Measurements from ENCODE around the gene HIF1AN. TPM values are rescaled to one million over a fixed set of nuclear protein-coding genes. Genes with fewer than 3 reads are reported as not detected.

HIF1AN gene
- total RNA-seq (2022; extraction: Qiagen RNA extraction) = 9.8 to 26.0 TPM (median 21.0 TPM) in 5 replicates

DNA sequence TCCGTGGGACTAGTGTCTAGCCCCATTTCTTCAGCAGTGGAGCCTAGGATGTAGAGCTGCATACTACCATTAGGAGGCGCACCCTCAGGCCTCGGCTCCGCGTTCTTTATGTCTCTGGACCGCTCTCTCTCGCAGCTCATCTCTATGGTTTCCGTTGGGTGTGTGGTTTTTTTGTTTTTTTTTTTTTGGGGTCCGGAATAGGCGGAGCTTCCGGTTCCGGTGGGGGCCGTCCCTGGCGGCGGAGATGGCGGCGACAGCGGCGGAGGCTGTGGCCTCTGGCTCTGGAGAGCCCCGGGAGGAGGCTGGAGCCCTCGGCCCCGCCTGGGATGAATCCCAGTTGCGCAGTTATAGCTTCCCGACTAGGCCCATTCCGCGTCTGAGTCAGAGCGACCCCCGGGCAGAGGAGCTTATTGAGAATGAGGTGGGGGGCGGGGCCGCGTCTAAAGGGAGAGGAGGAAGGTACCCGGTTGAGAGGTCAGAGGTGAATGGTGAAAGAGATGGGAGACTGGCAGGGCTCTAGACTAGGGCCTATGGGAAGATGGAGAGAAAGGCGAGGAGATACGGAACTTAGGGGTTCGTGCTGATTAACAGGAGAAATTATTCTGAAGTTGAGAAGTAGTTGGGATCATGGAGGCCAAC is at the start of gene HIF1AN:
Gene HIF1AN, plus strand, starts transcription at position 229 of the 639 bp plus-strand sequence. Its CDS starts 16 bp downstream, at position 245.

DNA sequence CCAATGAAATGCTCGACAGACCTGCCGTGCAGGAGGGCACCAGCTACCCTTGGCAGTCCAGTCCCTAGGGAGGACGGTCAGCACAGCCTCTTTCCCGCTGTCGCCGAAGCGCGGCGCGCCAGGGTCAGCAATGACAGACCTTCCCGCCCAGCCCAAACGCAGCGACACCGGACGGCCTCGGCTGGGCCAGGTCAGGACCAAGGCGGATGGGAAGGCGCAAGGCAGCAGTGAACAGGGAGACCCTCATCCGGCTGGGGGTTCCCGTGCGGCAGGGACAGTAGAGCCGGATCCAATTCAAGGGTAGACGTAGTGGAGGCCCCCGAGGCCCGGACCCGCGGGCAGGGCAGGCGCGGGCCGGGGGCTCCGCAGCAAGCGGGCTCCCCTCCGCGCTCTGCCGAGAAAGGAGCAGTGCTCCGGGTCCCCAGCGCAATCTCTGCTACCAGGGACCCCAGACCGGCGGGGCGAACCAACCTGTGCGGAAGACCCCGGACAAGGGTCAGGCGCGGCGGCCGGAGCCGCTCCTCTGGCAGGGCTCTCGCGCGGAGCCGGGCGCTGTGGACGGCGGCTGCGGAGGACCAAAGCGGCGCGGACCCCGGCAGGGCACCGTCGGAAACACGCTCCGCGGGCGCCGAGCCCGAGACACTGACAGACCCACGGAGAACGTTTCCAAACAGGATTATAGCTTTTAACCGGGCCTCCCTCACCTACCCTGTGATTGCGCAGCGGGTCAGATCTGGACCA is 16.3 kb upstream of the HIF1AN start, which contains the start of gene SEC31B:
Gene SEC31B, minus strand, starts transcription at position 551 of the 741 bp plus-strand sequence. CDS start 2,909 bp downstream, outside the sequence.

DNA sequence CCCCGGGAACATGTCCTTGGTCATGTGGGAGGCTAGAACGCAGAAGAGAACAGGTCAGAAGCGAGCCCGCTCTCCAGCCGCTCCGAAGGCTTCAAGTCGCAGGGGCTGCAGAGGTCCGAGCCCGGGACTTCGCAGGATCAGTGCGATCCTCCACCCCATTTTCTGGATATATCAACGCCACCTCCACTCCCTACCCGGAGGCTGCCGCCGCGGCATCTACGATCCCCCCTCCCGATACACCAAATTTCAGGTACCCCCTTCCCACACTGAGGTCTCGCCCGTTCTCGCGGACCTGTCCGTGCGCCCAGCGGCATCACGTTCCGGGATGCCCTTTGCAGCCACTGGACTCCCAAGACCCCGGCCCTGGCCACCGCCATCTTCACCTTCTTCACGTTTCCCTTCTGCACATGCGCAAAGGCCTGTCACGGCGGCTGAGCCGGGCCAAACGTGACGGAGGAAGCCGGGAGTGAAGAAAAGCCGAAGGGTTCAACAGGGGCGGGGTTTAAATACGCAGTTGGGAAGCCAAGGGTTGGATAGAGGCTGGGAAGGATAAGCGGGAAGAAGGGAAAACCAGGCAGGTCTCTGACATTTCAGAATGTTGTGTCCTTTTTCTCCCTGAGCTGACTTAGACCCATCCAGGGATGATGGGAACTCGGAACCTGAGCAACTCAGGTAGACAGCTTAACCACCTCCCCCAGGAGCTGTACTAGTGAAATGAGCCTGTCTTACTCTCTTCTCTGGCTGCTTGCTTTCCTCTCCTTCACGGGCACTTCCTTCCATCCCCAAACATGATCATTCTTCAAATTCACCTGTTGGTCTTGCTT is 6.1 kb upstream of the HIF1AN start, which contains the start of gene NDUFB8:
Gene NDUFB8, minus strand, starts transcription at position 397 of the 824 bp plus-strand sequence. Its CDS starts 20 bp downstream, at position 377.

Other genes with a start within 250 kb of the HIF1AN start
- gene BLOC1S2, start 249.3 kb upstream of the HIF1AN start, total RNA-seq (2022; extraction: Qiagen RNA extraction) = 89.2 to 110 TPM (median 93.5 TPM) in 5 replicates
- 0.11 to 0.38 TPM (median 0.19 TPM) in 5 replicates for gene PKD2L1, start 205.7 kb upstream of the HIF1AN start, total RNA-seq (2022; extraction: Qiagen RNA extraction)
- 148 to 219 TPM (median 171 TPM) in 5 replicates for gene SCD, start 188.7 kb upstream of the HIF1AN start, total RNA-seq (2022; extraction: Qiagen RNA extraction)
- 0.05 TPM in 1 of 5 replicates, not detected in the others for gene WNT8B, start 72.9 kb upstream of the HIF1AN start, total RNA-seq (2022; extraction: Qiagen RNA extraction)
- gene SEC31B, start 16.1 kb upstream of the HIF1AN start, total RNA-seq (2022; extraction: Qiagen RNA extraction) = 0.79 to 2.1 TPM (median 1.7 TPM) in 5 replicates
- 279 to 297 TPM (median 292 TPM) in 5 replicates for gene NDUFB8, start 6.1 kb upstream of the HIF1AN start, total RNA-seq (2022; extraction: Qiagen RNA extraction)
- 0.15 to 0.30 TPM (median 0.19 TPM) in 5 replicates for gene PAX2, start 209.6 kb downstream of the HIF1AN start, total RNA-seq (2022; extraction: Qiagen RNA extraction)

Data from A549 treated with dexamethasone at 1 μM for 4 hours (cell line).